Right atrium auricular region (tissue), 2 donors: ENCODE data around the gene MVK. TPM values are rescaled to one million over a fixed set of nuclear protein-coding genes. Genes with fewer than 3 reads are reported as not detected.

ENCODE experiments used
- DNase-seq: peaks from one replicate; pipeline ENCODE4 v3.0.0-alpha.2; 2019; ENCODE audit warnings: low spot score
- H3K27ac ChIP-seq, 2 donors: fragments of 200-600 bp; sonication (generic); 1 replicate in 1 of 2; 2 replicates in 1 of 2; pipeline ENCODE4 v1.5.1; 2016 to 2019
- H3K27me3 ChIP-seq, 2 donors: fragments of 200-600 bp; sonication (generic); one replicate each; pipeline versions ENCODE4 v1.5.1 to v1.6.0; 2017 to 2019
- H3K36me3 ChIP-seq: fragments of 200-600 bp; sonication (generic); one replicate; pipeline ENCODE4 v1.5.1; 2016
- H3K4me1 ChIP-seq, 2 donors: fragments of 200-600 bp; sonication (generic); one replicate each; pipeline versions ENCODE4 v1.5.1 to v1.6.0; 2017 to 2019
- H3K4me3 ChIP-seq, 2 donors: fragments of 200-600 bp; sonication (generic); 1 replicate in 1 of 2; 2 replicates in 1 of 2; pipeline ENCODE4 v1.5.1; 2017 to 2019; ENCODE audit warnings: mild to moderate bottlenecking in 1 of 2, moderate library complexity in 1 of 2
- H3K9me3 ChIP-seq, 2 donors: fragments of 200-600 bp; sonication (generic); one replicate each; pipeline ENCODE4 v1.5.1; 2019
- total RNA-seq, 2 donors: library from RNA; depleted of rRNA; stranded (reverse); fragments of >200 nt; gene quantifications; one replicate each; pipeline ENCODE4 v1.1.0, GENCODE V29; 2016
- TF ChIP-seq, protein P1 (sequence below), 2 donors: fragments of 200-600 bp; sonication (generic); IDR thresholded peaks; one replicate each; pipeline ENCODE4 v1.5.1; 2019; ENCODE audit warnings: antibody characterized with exemption in 2 of 2

Gene MVK
- total RNA-seq, 2 donors from 2014 or later, result 5.5 to 7.5 TPM

DNA sequence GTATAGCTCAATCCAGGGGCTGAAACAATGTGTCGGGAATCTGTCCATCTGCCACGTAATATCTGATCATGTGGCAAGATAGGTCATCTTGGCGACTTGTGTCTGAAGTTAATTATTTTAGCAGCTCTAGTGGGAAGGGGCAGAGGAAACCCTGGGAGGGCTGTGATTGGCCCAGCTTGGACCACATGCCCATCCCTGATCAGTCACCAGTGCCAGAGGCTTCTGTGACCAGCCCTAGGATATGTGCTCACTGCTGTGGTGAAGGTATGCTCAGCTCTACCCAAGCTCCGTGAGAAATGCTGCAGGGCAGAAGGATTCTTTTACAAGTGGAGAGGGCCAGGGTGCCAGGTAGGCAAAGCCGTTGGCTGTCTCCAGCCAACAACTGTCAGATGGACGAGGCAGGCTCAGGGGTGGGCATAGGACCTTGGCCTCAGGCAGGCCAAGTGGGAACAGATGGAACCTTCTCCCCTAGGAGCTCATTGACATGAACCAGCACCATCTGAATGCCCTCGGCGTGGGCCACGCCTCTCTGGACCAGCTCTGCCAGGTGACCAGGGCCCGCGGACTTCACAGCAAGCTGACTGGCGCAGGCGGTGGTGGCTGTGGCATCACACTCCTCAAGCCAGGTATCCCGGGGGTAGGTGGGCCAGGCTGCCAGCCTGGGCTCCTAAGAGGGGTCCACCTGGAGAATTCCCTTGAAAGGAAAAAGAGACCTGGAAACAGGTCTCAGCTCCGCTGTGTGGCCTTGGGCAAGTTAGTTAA lies 21.1 kb downstream of the MVK start:
- TF ChIP-seq, protein P1, sequence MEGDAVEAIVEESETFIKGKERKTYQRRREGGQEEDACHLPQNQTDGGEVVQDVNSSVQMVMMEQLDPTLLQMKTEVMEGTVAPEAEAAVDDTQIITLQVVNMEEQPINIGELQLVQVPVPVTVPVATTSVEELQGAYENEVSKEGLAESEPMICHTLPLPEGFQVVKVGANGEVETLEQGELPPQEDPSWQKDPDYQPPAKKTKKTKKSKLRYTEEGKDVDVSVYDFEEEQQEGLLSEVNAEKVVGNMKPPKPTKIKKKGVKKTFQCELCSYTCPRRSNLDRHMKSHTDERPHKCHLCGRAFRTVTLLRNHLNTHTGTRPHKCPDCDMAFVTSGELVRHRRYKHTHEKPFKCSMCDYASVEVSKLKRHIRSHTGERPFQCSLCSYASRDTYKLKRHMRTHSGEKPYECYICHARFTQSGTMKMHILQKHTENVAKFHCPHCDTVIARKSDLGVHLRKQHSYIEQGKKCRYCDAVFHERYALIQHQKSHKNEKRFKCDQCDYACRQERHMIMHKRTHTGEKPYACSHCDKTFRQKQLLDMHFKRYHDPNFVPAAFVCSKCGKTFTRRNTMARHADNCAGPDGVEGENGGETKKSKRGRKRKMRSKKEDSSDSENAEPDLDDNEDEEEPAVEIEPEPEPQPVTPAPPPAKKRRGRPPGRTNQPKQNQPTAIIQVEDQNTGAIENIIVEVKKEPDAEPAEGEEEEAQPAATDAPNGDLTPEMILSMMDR (IDR thresholded peaks at IDR 0.05), result no peak
- H3K4me3 ChIP-seq, result no peak overlapping the region
- H3K36me3 ChIP-seq, result no peaks in the 10 kb centered on the region
- H3K27me3 ChIP-seq, result no peaks in the 10 kb centered on the region
- H3K4me1 ChIP-seq, result peaks cover 0 to 18% of the 10 kb centered on the region in 2 donors
- H3K27ac ChIP-seq, result no peak overlapping the region
- no peaks in the 10 kb centered on the region for H3K9me3 ChIP-seq
- no peak for DNase-seq

DNA sequence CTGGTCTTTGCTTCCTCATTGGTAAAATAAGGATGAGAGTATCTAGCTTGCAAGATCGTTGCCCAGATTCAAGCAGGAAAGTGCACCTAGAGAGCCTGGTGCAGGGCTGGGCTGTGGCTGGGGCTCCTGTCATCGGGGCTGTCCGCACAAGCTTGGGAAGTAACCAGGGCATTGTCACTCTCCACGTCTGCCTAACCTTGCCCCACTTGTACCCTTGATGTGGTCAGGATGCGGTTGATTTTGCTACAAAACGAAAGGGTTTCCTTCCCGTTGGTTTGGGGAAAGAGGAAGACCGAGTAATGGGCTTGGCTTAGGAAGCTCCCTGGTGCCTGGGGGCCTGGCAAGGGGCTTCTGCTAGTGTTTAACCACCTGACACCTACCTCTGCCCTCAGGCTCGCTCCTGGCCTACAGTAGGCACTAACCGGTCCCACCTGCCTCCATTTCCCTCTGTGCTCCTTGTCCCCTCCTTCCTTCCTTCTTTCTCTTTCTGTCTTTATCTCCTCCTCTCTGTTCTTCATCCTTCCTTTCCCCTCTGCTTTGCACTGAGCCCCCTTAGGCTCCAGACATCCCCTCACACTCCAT lies 21.8 kb downstream of the MVK start:
- no peaks in the 10 kb centered on the region for H3K36me3 ChIP-seq
- no peak for DNase-seq

DNA sequence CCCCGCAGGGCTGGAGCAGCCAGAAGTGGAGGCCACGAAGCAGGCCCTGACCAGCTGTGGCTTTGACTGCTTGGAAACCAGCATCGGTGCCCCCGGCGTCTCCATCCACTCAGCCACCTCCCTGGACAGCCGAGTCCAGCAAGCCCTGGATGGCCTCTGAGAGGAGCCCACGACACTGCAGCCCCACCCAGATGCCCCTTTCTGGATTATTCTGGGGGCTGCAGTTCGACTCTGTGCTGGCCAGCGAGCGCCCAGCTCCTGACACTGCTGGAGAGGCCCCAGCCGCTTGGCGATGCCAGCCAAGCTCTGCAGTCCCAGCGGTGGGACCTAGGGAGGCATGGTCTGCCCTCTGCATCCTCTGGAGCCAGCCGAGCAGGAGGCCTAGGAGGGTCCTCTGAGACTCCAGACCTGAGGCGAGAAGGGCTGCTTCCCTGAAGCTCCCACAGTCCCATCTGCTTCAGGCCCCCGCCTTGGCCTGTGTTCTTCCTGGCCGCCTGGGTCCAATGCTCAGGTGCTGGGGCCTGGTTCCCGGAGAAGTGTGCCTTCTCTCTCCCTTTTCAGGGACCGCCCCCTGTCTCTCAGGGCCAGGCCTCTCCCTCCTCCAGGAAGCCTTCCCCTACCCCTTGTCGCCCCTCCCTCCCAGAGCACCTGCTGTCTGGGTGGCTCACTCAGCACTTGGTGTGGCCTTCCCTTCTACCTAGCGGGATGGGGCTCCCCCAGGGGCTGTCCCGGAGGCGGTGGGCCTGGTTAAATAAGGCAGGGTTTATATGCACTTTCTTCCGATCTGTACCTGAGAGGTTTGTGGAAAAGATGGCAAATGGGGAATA lies 23.0 kb downstream of the MVK start:
- TF ChIP-seq, protein P1 (IDR thresholded peaks at IDR 0.05), result no peak
- H3K27me3 ChIP-seq, result no peaks in the 10 kb centered on the region
- H3K4me3 ChIP-seq, result no peak overlapping the region
- H3K27ac ChIP-seq, result no peak overlapping the region
- no peaks in the 10 kb centered on the region for H3K9me3 ChIP-seq
- H3K4me1 ChIP-seq, result peaks cover 0 to 18% of the 10 kb centered on the region in 2 donors
- H3K36me3 ChIP-seq, result no peaks in the 10 kb centered on the region
- no peak for DNase-seq

More for the DNA sequence above, 21.8 kb downstream of the MVK start:
- H3K4me1 ChIP-seq, result peaks cover 0 to 18% of the 10 kb centered on the region in 2 donors
- no peak overlapping the region for H3K27ac ChIP-seq
- TF ChIP-seq, protein P1 (IDR thresholded peaks at IDR 0.05), result no peak
- no peaks in the 10 kb centered on the region for H3K9me3 ChIP-seq
- H3K4me3 ChIP-seq, result no peak overlapping the region
- H3K27me3 ChIP-seq, result no peaks in the 10 kb centered on the region

DNA sequence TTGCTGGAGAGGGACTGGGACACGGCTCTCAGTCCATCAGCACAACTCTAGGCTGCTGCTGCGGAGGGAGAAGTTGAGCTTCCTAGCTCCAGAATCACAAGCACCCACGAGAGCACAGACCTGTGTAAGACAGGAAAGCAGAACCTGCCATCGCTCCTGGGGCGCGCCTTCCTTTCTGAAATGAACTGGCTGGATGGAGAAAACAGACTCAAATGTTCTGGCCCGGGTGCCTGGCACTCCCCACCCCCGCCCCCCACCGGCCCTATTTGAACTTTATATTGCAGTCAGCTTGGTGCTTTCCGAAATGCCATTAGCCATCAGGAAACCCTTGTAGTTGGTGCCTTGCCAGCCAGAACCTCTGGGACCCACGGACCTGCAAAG lies 23.8 kb downstream of the MVK start:
- Histone ChIP-seq H3K9me3 (no peaks in the 10 kb centered on the region), H3K4me3 (no peak overlapping the region), H3K36me3 (no peaks in the 10 kb centered on the region), H3K27me3 (no peaks in the 10 kb centered on the region), H3K27ac (peak overlapping the region in 1 of 2 donors; percentile 46), H3K4me1 (peaks cover 0 to 15% of the 10 kb centered on the region in 2 donors)
- DNase-seq, result no peak
- TF ChIP-seq, protein P1 (IDR thresholded peaks at IDR 0.05), result no peak

DNA sequence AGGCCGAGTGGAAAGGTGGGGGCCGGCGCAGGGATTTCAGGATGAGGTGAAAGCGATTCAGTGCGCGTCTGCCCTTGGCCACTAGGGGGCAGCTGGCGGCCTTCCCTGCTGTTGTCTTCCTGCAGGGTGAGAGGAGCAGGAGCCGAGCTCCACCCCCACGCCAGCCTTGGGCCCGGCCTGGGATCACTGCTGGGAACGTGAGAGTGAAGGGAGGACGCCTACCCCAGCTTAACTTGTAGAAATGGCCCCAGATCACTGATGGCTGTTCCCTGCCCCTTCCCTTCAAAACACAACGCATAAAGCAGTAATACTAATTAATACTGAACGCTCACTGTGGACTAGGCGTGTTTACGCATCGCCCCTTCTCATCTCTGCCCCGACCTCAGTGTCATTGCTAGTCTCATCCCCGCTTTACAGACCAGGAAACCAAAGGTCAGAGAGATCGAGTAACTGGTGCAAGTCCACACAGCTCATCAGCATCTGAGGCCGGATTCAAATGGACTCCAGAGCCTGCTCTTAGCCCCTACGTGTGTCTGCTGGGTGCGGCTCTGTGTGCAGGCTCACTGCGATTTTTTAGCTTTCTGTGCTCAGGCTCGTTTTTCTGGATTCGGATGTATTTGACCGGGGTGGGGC lies 24.3 kb downstream of the MVK start:
- H3K4me3 ChIP-seq, result no peak overlapping the region
- no peaks in the 10 kb centered on the region for H3K36me3 ChIP-seq
- peaks cover 0 to 12% of the 10 kb centered on the region in 2 donors for H3K4me1 ChIP-seq
- H3K27ac ChIP-seq, result peak overlapping the region in 1 of 2 donors; percentile 46
- H3K9me3 ChIP-seq, result no peaks in the 10 kb centered on the region
- TF ChIP-seq, protein P1 (IDR thresholded peaks at IDR 0.05), result peak; percentile 94 to 98
- H3K27me3 ChIP-seq, result no peaks in the 10 kb centered on the region
- DNase-seq, result peak; percentile 86
